AG04449 (cell line): Measurements from ENCODE around the gene RHBDL1.

Experiments
- CTCF ChIA-PET: fragments of 350-600 bp; formaldehyde crosslinking; extraction: SDS; loops from one replicate; lab custom pipeline; 2021; ENCODE audit warnings: antibody characterized with exemption; lab: Yijun Ruan, JAX
- POLR2A ChIA-PET: fragments of 400-600, 350-600 bp; formaldehyde crosslinking; extraction: SDS; loops from one replicate; lab custom pipeline; 2020; ENCODE audit warnings: antibody characterized with exemption, inconsistent platforms; lab: Yijun Ruan, JAX
- DNase-seq: peaks from one replicate; pipeline ENCODE4 v3.0.0-alpha.2; 2010; ENCODE audit warnings: low read depth, low spot score
- H3K4me3 ChIP-seq: 2 replicates; pipeline ENCODE4 v1.5.1; 2011; ENCODE audit warnings: low read depth, mild to moderate bottlenecking, control low read depth, low read length
- TF ChIP-seq, protein P1 (sequence below): IDR thresholded peaks from one replicate; pipeline ENCODE4 v1.5.1; 2011; ENCODE audit warnings: mild to moderate bottlenecking, moderate library complexity, low read length, control low read depth, inconsistent platforms; ENCODE audit not compliant: insufficient read depth; ENCODE audit errors: missing control alignments

The RHBDL1 gene

DNA sequence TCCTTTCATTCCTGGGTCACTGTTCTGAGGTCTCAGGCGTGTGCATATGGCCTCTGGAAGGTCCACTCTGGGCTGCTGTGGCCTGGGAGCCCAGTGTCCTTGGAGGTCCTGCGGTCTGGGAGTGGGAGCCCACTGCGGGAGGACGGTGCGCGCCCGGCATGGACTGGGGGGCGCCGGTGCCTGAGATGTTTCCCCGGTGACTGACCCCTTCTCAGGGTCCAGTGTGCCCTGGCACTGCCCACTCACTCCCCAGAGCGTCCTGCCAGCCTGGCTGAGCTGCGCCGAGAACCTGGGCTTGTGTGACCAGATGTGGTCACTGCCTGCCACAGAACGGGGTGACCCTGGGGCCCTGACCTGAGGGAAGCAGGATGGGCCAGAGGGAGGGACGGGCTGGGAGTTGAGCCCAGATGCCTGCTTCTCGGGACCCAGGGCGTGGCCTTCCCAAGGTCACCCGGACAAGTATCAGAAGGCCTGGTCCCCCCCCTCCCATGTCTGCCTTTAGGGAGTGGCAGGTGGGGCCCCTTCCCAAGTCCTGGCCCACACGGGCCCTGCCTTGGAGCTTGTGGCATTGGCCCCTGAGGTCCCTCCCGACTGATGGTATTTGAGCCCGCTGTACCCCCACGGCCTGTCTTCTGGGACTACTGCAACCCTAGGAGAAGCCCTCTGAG is 1.1 kb upstream of the RHBDL1 start:
- no peak for DNase-seq
- no peak overlapping the region for H3K4me3 ChIP-seq
- TF ChIP-seq, protein P1, sequence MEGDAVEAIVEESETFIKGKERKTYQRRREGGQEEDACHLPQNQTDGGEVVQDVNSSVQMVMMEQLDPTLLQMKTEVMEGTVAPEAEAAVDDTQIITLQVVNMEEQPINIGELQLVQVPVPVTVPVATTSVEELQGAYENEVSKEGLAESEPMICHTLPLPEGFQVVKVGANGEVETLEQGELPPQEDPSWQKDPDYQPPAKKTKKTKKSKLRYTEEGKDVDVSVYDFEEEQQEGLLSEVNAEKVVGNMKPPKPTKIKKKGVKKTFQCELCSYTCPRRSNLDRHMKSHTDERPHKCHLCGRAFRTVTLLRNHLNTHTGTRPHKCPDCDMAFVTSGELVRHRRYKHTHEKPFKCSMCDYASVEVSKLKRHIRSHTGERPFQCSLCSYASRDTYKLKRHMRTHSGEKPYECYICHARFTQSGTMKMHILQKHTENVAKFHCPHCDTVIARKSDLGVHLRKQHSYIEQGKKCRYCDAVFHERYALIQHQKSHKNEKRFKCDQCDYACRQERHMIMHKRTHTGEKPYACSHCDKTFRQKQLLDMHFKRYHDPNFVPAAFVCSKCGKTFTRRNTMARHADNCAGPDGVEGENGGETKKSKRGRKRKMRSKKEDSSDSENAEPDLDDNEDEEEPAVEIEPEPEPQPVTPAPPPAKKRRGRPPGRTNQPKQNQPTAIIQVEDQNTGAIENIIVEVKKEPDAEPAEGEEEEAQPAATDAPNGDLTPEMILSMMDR = no peak
- CTCF ChIA-PET = interaction anchor here (2.5 kb wide), 1 partner anchor 9 kb away, joined by 10 read pairs; no protein-coding TSS in a partner anchor
- POLR2A ChIA-PET = interaction anchor here (2.1 kb wide), 1 partner anchor 10 kb away, joined by 7 read pairs; the partner anchor contains the start of gene JMJD8

DNA sequence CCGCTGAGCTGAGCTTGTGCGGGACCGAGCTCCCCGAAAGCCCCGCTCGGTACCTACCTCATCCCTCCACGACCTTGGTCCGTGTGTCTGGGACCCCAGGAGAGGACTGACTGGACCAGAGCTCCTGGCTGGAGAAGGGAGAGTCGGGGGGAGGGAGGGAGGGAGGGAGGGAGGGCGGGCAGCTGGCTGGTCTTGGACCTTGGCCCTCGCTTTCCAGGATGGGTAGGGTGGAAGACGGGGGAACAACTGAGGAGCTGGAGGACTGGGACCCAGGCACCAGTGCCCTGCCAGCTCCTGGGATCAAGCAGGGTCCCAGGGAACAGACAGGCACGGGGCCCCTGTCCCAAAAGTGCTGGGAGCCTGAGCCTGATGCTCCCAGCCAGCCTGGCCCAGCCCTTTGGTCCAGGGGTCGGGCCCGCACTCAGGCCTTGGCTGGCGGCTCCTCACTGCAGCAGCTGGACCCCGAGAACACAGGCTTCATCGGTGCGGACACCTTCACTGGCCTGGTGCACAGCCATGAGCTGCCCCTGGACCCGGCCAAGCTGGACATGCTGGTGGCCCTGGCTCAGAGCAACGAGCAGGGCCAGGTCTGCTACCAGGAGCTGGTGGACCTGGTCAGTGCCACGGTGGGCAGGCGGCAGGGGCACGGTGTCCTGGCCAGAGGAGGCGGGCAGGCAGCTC is 553 bp downstream of the RHBDL1 start:
- no peak for DNase-seq
- ChIA-PET POLR2A (interaction anchor here (0.5 to 2.1 kb wide), 3 partner anchors 8 to 254 kb away, joined by 3 to 7 read pairs (median 3); partner anchors contain the start of genes JMJD8 and RHOT2), CTCF (interaction anchor here (1.1 to 2.5 kb wide), 3 partner anchors 8 to 11 kb away, joined by 5 to 10 read pairs (median 8); partner anchors contain the start of gene RHOT2)
- H3K4me3 ChIP-seq = peak overlapping the region; percentile 45
- TF ChIP-seq, protein P1 = no peak

DNA sequence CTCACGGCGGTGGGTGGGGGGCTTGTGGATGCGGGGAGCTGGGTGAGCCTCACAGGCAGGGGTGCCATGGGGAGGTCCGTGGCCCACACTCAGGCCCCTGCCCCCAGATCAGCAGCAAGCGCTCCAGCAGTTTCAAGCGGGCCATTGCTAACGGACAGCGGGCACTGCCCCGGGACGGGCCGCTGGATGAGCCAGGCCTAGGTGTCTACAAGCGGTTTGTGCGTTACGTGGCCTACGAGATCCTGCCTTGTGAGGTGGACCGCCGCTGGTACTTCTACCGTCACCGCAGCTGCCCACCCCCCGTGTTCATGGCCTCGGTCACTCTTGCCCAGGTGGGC is 1.1 kb downstream of the RHBDL1 start:
- DNase-seq = no peak
- TF ChIP-seq, protein P1 = no peak
- ChIA-PET POLR2A (interaction anchor here (1.2 to 2.1 kb wide), 2 partner anchors 8 to 9 kb away, joined by 3 to 7 read pairs; partner anchors contain the start of genes JMJD8 and RHOT2), CTCF (interaction anchor here (1.4 to 2.5 kb wide), 3 partner anchors 9 to 12 kb away, joined by 3 to 10 read pairs (median 8); partner anchors contain the start of gene RHOT2)
- no peak overlapping the region for H3K4me3 ChIP-seq

DNA sequence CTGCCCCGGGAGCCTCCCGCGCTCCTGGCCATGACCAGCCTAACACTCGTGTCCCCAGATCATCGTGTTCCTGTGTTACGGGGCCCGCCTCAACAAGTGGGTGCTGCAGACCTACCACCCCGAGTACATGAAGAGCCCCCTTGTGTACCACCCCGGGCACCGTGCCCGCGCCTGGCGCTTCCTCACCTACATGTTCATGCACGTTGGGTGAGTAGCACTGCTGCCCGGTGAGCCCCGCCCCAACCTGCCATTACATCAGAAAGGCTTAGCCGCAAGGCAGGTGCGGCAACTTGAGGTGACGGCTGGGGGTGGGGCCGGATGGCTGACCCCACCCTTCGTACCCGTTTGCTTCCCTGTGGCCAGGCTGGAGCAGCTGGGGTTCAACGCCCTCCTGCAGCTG is 1.4 kb downstream of the RHBDL1 start:
- no peak for DNase-seq
- TF ChIP-seq, protein P1 = no peak
- CTCF ChIA-PET = interaction anchor here (1.4 to 2.5 kb wide), 2 partner anchors 11 to 12 kb away, joined by 3 to 10 read pairs; no protein-coding TSS in a partner anchor
- POLR2A ChIA-PET = interaction anchor here (1.2 kb wide), 1 partner anchor 10 kb away, joined by 3 read pairs; the partner anchor contains the start of gene RHOT2
- no peak overlapping the region for H3K4me3 ChIP-seq

DNA sequence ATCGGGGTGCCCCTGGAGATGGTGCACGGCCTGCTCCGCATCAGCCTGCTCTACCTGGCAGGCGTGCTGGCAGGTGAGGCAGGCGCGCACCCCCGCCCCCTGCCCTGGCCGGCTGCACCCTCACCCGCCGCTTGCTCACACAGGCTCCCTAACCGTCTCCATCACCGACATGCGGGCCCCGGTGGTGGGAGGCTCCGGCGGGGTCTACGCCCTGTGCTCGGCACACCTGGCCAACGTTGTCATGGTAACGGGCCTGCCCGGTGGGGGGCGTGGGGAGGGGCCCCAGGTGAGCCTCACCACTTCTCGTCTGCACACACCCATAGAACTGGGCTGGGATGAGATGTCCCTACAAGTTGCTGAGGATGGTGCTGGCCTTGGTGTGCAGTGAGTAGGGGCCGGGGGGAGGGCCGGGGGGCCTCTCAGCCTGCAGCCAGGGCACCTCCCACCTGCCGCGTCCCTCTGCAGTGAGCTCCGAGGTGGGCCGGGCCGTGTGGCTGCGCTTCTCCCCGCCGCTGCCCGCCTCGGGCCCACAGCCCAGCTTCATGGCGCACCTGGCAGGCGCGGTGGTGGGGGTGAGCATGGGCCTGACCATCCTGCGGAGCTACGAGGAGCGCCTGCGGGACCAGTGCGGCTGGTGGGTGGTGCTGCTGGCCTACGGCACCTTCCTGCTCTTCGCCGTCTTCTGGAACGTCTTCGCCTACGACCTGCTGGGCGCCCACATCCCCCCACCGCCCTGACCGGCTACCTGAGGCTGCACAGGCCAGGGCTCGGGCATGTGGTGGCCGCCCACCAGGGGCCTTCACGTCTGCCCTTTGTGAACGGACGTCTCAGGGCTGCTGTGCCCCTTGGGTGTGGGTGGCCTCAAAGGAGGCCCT is 2.1 kb downstream of the RHBDL1 start:
- ChIA-PET CTCF (interaction anchor here (1.1 to 1.4 kb wide), 3 partner anchors 11 to 98 kb away, joined by 3 to 6 read pairs (median 3); no protein-coding TSS in a partner anchor), POLR2A (no interaction called here)
- TF ChIP-seq, protein P1 = no peak
- no peak for DNase-seq
- H3K4me3 ChIP-seq = no peak overlapping the region
